HEK293T (cell line): ENCODE results near the gene GPATCH8.

ENCODE experiments used
- CTCF ChIA-PET: fragments of 350-600 bp; formaldehyde crosslinking; extraction: SDS; loops from one replicate; lab custom pipeline; 2021; ENCODE audit warnings: antibody characterized with exemption, inconsistent platforms; lab: Yijun Ruan, JAX
- POLR2A ChIA-PET: fragments of 350-600 bp; formaldehyde crosslinking; extraction: SDS; loops from one replicate; lab custom pipeline; 2020; ENCODE audit warnings: antibody characterized with exemption, inconsistent platforms; lab: Yijun Ruan, JAX
- DNase-seq: peaks from one replicate; pipeline ENCODE4 v3.0.0; 2012; ENCODE audit warnings: mixed read lengths; ENCODE audit errors: extremely low spot score
- ARNT ChIP-seq: fragments of 450-650 bp; IDR thresholded peaks from 2 replicates; pipeline ENCODE4 v1.6.1; 2017; ENCODE audit warnings: mild to moderate bottlenecking
- BHLHE40 ChIP-seq: fragments of 450-650 bp; IDR thresholded peaks from 2 replicates; pipeline ENCODE4 v1.6.1; 2016; ENCODE audit warnings: mild to moderate bottlenecking, moderate library complexity, borderline replicate concordance
- CTBP1 ChIP-seq: fragments of 450-650 bp; IDR thresholded peaks from 2 replicates; pipeline ENCODE4 v1.6.1; 2016; ENCODE audit warnings: borderline replicate concordance
- ELF4 ChIP-seq: fragments of 450-650 bp; IDR thresholded peaks from 2 replicates; pipeline ENCODE4 v1.6.1; 2017; ENCODE audit warnings: antibody characterized with exemption
- FOXA1 ChIP-seq: fragments of 450-650 bp; IDR thresholded peaks from 2 replicates; pipeline ENCODE4 v1.6.1; 2016; ENCODE audit warnings: mild to moderate bottlenecking
- FOXK2 ChIP-seq: fragments of 450-650 bp; IDR thresholded peaks from 2 replicates; pipeline ENCODE4 v1.6.1; 2016; ENCODE audit warnings: mild to moderate bottlenecking
- FOXM1 ChIP-seq: fragments of 450-650 bp; IDR thresholded peaks from 2 replicates; pipeline ENCODE4 v1.6.1; 2017; ENCODE audit warnings: mild to moderate bottlenecking, borderline replicate concordance
- HDGF ChIP-seq: fragments of 450-650 bp; IDR thresholded peaks from 2 replicates; pipeline ENCODE4 v1.6.1; 2017; ENCODE audit warnings: antibody characterized with exemption, borderline replicate concordance
- L3MBTL2 ChIP-seq: fragments of 450-650 bp; conservative IDR thresholded peaks from 2 replicates; pipeline ENCODE4 v1.6.1; 2016; ENCODE audit warnings: mild to moderate bottlenecking
- LEF1 ChIP-seq: fragments of 450-650 bp; IDR thresholded peaks from 2 replicates; pipeline ENCODE4 v1.6.1; 2017; ENCODE audit warnings: mild to moderate bottlenecking, borderline replicate concordance
- NFRKB ChIP-seq: fragments of 450-650 bp; IDR thresholded peaks from 2 replicates; pipeline ENCODE4 v1.6.1; 2016; ENCODE audit warnings: mild to moderate bottlenecking, moderate library complexity
- PKNOX1 ChIP-seq: fragments of 450-650 bp; IDR thresholded peaks from 2 replicates; pipeline ENCODE4 v1.6.1; 2016
- SP1 ChIP-seq: fragments of 450-650 bp; IDR thresholded peaks from 2 replicates; pipeline ENCODE4 v1.6.1; 2017
- SUZ12 ChIP-seq: fragments of 450-650 bp; IDR thresholded peaks from 2 replicates; pipeline ENCODE4 v1.6.1; 2016; ENCODE audit warnings: mild to moderate bottlenecking
- TARDBP ChIP-seq: fragments of 450-650 bp; IDR thresholded peaks from 2 replicates; pipeline ENCODE4 v1.6.1; 2016
- ZNF384 ChIP-seq: fragments of 450-650 bp; IDR thresholded peaks from 2 replicates; pipeline ENCODE4 v1.6.1; 2016

Gene GPATCH8

GRCh38 chr17:44487170-44487569 is 16.0 kb downstream of the GPATCH8 start:
- DNase-seq, result no peak
- TF ChIP-seq LEF1, result no peak
- no peak for TF ChIP-seq FOXM1
- no peak for TF ChIP-seq PKNOX1
- no peak for TF ChIP-seq NFRKB
- TF ChIP-seq FOXA1, result no peak
- CTCF ChIA-PET, result no interaction called here
- POLR2A ChIA-PET, result no interaction called here

DNA sequence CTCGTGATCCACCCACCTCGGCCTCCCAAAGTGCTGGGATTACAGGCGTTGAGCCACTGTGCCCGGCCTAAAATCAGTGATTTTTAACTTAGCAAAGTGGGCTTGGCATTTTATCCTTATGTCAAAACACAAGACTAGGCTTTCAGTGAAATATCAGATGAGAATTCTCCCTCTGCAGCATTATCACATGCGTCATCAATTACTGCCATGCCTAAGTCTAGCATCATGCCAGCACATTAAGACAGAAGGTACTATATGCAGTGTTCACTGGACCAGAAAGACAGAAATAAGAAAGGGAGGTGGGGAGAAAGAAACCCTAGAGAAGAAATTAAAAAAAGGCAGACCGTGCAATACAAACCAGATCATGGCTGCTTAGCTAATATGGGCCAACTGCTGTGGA is 29.8 kb downstream of the GPATCH8 start:
- ChIA-PET POLR2A (no interaction called here), CTCF (no interaction called here)
- DNase-seq, result no peak
- TF ChIP-seq PKNOX1, result no peak
- TF ChIP-seq TARDBP, result no peak
- TF ChIP-seq ZNF384, result no peak

- DNase-seq, result no peak
- ChIA-PET POLR2A (interaction anchor here (1.1 kb wide), 1 partner anchor 34 kb away, joined by 4 read pairs; the partner anchor contains the start of gene GPATCH8), CTCF (interaction anchor here (0.7 to 1.5 kb wide), 3 partner anchors 11 to 164 kb away, joined by 3 to 4 read pairs (median 4); partner anchors contain the start of gene GPATCH8)
- TF ChIP-seq FOXK2 (no peak), NFRKB (no peak), CTBP1 (no peak), SP1 (no peak), HDGF (no peak), TARDBP (no peak), FOXA1 (no peak), ELF4 (no peak), LEF1 (no peak), ARNT (no peak), SUZ12 (no peak), FOXM1 (no peak), ZNF384 (no peak)
These were observed 33.5 kb downstream of the GPATCH8 start for GRCh38 chr17:44469676-44470075.

DNA sequence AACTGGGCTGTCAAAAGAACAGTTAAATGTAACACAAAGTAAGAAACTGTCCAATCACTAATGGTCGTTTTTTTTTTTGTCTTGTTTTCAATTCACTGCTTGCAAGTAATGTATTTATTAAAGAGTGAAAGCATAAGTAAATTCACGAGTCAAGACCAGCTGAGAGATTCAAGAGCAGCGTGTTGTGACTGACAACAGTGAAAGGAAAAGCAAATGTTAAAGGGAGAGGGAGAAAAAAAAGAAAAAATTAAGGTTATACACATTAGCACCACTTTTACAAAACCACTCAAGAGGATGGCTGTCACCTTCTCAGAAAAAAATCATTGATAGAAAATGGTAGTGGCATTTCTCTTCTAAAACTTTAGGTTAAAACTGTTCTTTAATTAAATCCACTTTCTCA is 36.1 kb downstream of the GPATCH8 start:
- no peak for DNase-seq
- CTCF ChIA-PET, result no interaction called here
- TF ChIP-seq ELF4 (no peak), BHLHE40 (no peak), NFRKB (no peak), ARNT (no peak), FOXA1 (no peak), PKNOX1 (no peak), SUZ12 (no peak), TARDBP (no peak), CTBP1 (no peak), FOXK2 (no peak), HDGF (no peak), FOXM1 (no peak), LEF1 (no peak), ZNF384 (no peak), L3MBTL2 (no peak), SP1 (no peak)
- POLR2A ChIA-PET, result no interaction called here

- POLR2A ChIA-PET, result interaction anchor here (1.0 kb wide), 1 partner anchor 37 kb away, joined by 3 read pairs; the partner anchor contains the start of gene GPATCH8
- CTCF ChIA-PET, result no interaction called here
- TF ChIP-seq SUZ12 (no peak), ZNF384 (no peak)
- no peak for DNase-seq
These were observed 36.9 kb downstream of the GPATCH8 start for GRCh38 chr17:44466339-44466738.

GRCh38 chr17:44465897-44466296 is 37.3 kb downstream of the GPATCH8 start:
- ChIA-PET CTCF (no interaction called here), POLR2A (interaction anchor here (1.0 kb wide), 1 partner anchor 38 kb away, joined by 3 read pairs; the partner anchor contains the start of gene GPATCH8)
- TF ChIP-seq BHLHE40 (no peak), FOXM1 (no peak), LEF1 (no peak), FOXK2 (no peak), CTBP1 (no peak), NFRKB (no peak), L3MBTL2 (no peak), SUZ12 (no peak), SP1 (no peak), HDGF (no peak), ZNF384 (no peak), FOXA1 (no peak), ELF4 (no peak)
- no peak for DNase-seq

- DNase-seq, result no peak
- TF ChIP-seq FOXA1 (no peak), PKNOX1 (no peak), LEF1 (no peak), NFRKB (no peak), FOXK2 (no peak), CTBP1 (no peak), FOXM1 (no peak), TARDBP (no peak), SP1 (no peak), BHLHE40 (no peak), SUZ12 (no peak), ARNT (no peak), ELF4 (no peak), L3MBTL2 (no peak), ZNF384 (no peak), HDGF (no peak)
- ChIA-PET POLR2A (interaction anchor here (1.0 kb wide), 1 partner anchor 38 kb away, joined by 3 read pairs; the partner anchor contains the start of gene GPATCH8), CTCF (no interaction called here)
These were observed 37.9 kb downstream of the GPATCH8 start for GRCh38 chr17:44465276-44465675.
